HG03139 (cell line): Measurements from ENCODE around the gene TAX1BP1.

Experiments
- ATAC-seq: cut with Tn5 transposase; IDR thresholded peaks from one replicate; pipeline ENCODE4 v1.9.1; 2021; ENCODE audit not compliant: unreplicated experiment

The TAX1BP1 gene

GRCh38 chr7:27875832-27876231 is 135.9 kb downstream of the TAX1BP1 start:
- ATAC-seq: no peak

- ATAC-seq: no peak
Measured at GRCh38 chr7:27876756-27877155, 136.8 kb downstream of the TAX1BP1 start.
